ENCODE measurements around the gene ACER2. TPM values are rescaled to one million over a fixed set of nuclear protein-coding genes. Genes with fewer than 3 reads are reported as not detected.

ACER2 gene
- total and polyA plus RNA-seq, 2 of the 8 experiments (the other 6 are each of a cell fraction or from before 2014, with no cell fraction given): 7.4 to 8.8 TPM

DNA sequence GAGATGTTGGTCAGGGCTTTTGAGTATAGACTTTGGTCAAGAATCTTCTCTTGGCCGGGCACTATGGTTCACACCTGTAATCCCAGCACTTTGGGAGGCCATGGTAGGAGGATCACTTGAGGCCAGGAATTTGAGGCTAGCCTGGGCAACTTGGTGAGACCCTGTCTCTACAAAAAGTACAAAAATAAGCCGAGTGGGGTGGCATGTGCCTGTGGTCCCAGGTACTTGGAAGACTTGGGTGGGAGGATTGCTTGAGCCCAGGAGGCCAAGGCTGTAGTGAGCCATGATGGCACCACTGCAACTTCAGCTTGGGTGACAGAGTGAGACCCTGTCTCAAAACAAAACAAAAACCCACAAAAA lies 57.5 kb downstream of the ACER2 start:
- no peak overlapping the region for H2BK15ac ChIP-seq (ENCODE audit: low read length)
- no peak overlapping the region for H2AFZ ChIP-seq (ENCODE audit: low read length)
- POLR2A ChIA-PET (ENCODE audit: partially characterized antibody): interaction anchor here (3.6 kb wide), 1 partner anchor 90 kb away, joined by 28 read pairs; no protein-coding TSS in a partner anchor
- no peaks in the 10 kb centered on the region for H3K79me2 ChIP-seq (ENCODE audit: control insufficient read depth in 1 of 2, insufficient read depth in 2 of 2, low read length in 2 of 2)
- no peaks in the 10 kb centered on the region for H3K23me2 ChIP-seq (ENCODE audit: low read depth, low read length)
- H3K9ac ChIP-seq (replicated peaks in 1 of 4; ENCODE audit: extremely low read depth in 1 of 4, low read depth in 3 of 4, low read length in 3 of 4): no peak overlapping the region
- no peaks in the 10 kb centered on the region for H3K36me3 ChIP-seq (ENCODE audit: control insufficient read depth in 2 of 4, insufficient read depth in 4 of 4, low read length in 3 of 4)
- no peak overlapping the region for H4K8ac ChIP-seq (ENCODE audit: extremely low read depth, insufficient read depth, low read length)
- H3K14ac ChIP-seq (ENCODE audit: insufficient read length): no peak overlapping the region
- H3K23ac ChIP-seq (ENCODE audit: insufficient read length): no peak overlapping the region
- H3K4me2 ChIP-seq (ENCODE audit: insufficient read depth in 1 of 2, low read depth in 2 of 2, low read length in 2 of 2): no peak overlapping the region
- H4K91ac ChIP-seq (replicated peaks; ENCODE audit: insufficient read length, low read length): no peak overlapping the region
- H2BK12ac ChIP-seq (ENCODE audit: low read depth, low read length): no peak overlapping the region
- H3K27ac ChIP-seq (ENCODE audit: low read depth, low read length): no peak overlapping the region
- H3K79me1 ChIP-seq (ENCODE audit: low read depth, low read length): no peaks in the 10 kb centered on the region
- no peaks in the 10 kb centered on the region for H3K4me1 ChIP-seq (replicated peaks in 1 of 4; ENCODE audit: control insufficient read depth in 3 of 4, insufficient read depth in 4 of 4, low read length in 3 of 4)
- no peak for FAIRE-seq
- no peak overlapping the region for H2BK120ac ChIP-seq (replicated peaks; ENCODE audit: low read depth, low read length)
- WGBS, 2 experiments (ENCODE audit: extremely low coverage in 1 of 2, insufficient coverage in 1 of 2, insufficient read length in 1 of 2, insufficient replicate concordance in 2 of 2, low coverage in 1 of 2, low lambda C conversion rate in 2 of 2, missing lambda C conversion rate in 1 of 2): 90% methylated on average over 2 of the region's 2 CpGs; no CpG with 5 or more reads in 1 of the 2 experiments
- no peak overlapping the region for H3K18ac ChIP-seq (ENCODE audit: extremely low read depth, low read length)
- H4K20me1 ChIP-seq (replicated peaks in 1 of 2; ENCODE audit: control insufficient read depth in 1 of 2, insufficient read depth in 2 of 2, low read length in 2 of 2): no peaks in the 10 kb centered on the region
- peaks cover 0 to 5% of the 10 kb centered on the region in 2 experiments; a peak in 1 of 4 replicates for H3K9me3 ChIP-seq (ENCODE audit: insufficient read depth in 2 of 2, low read depth in 1 of 2, low read length in 1 of 2)
- no peak overlapping the region for H3K56ac ChIP-seq (replicated peaks; ENCODE audit: insufficient read length, low read depth, low read length)
- H3K27me3 ChIP-seq (replicated peaks in 1 of 4; ENCODE audit: control insufficient read depth in 3 of 4, extremely low read depth in 1 of 4, insufficient read depth in 3 of 4, low read length in 3 of 4): peaks cover 0 to 2% (median 0%) of the 10 kb centered on the region in 4 experiments; a peak in 2 of 7 replicates
- no peak overlapping the region for H2BK5ac ChIP-seq (ENCODE audit: low read depth, low read length)
- no peak overlapping the region for H2AK5ac ChIP-seq (ENCODE audit: low read depth, low read length)
- no peak for TF ChIP-seq TEAD4 (IDR thresholded peaks at IDR 0.05; ENCODE audit: low read depth, low read length)
- no peak for TF ChIP-seq GABPA (IDR thresholded peaks at IDR 0.05; ENCODE audit: borderline replicate concordance, insufficient read depth, low read length)
- no peak for TF ChIP-seq YY1 (IDR thresholded peaks at IDR 0.05; ENCODE audit: low read depth, low read length)
- no peak for TF ChIP-seq RFX5 (IDR thresholded peaks at IDR 0.05; ENCODE audit: borderline replicate concordance, low read depth, low read length)
- no peak for TF ChIP-seq SIRT6 (IDR thresholded peaks at IDR 0.05; ENCODE audit: low read length)
- TF ChIP-seq FOSL1 (IDR thresholded peaks at IDR 0.05; ENCODE audit: insufficient read depth, low read depth, low read length): no peak
- no peak for TF ChIP-seq ASH2L (IDR thresholded peaks at IDR 0.05; ENCODE audit: low read length)
- no peak for TF ChIP-seq CEBPB (IDR thresholded peaks at IDR 0.05; ENCODE audit: low read depth, low read length)
- no peak for TF ChIP-seq JUND (IDR thresholded peaks at IDR 0.05; ENCODE audit: low read length)
- no peak for TF ChIP-seq CHD2 (IDR thresholded peaks at IDR 0.05; ENCODE audit: low read length)
- TF ChIP-seq NRF1 (IDR thresholded peaks at IDR 0.05; ENCODE audit: low read depth, low read length): no peak
- TF ChIP-seq BACH1 (IDR thresholded peaks at IDR 0.05; ENCODE audit: low read length): no peak
- TF ChIP-seq POLR2A (IDR thresholded peaks at IDR 0.05; ENCODE audit: control extremely low read depth in 1 of 2, low read depth in 2 of 2, low read length in 2 of 2): no peak
- no peak for TF ChIP-seq SRF (IDR thresholded peaks at IDR 0.05; ENCODE audit: low read depth, low read length)
- no peak for TF ChIP-seq EZH2 (IDR thresholded peaks at IDR 0.05; ENCODE audit: low read depth, low read length, severe bottlenecking)
- no peak for DNase-seq (ENCODE audit: low read depth in 1 of 2, low spot score in 2 of 2)
- no peak overlapping the region for H2BK20ac ChIP-seq (ENCODE audit: low read length)
- H4K5ac ChIP-seq (ENCODE audit: insufficient read length, low read depth, low read length): no peak overlapping the region
- CTCF ChIA-PET (ENCODE audit: partially characterized antibody): interaction anchor here (1.1 to 7.3 kb wide), 11 partner anchors 9 to 455 kb away, joined by 3 to 72 read pairs (median 10); partner anchors contain the start of gene RRAGA
- no peak overlapping the region for H3K4ac ChIP-seq (replicated peaks; ENCODE audit: insufficient read length, low read depth, low read length)
- no peak overlapping the region for H3K4me3 ChIP-seq (ENCODE audit: extremely low read depth in 1 of 4, insufficient read depth in 2 of 4, low read depth in 3 of 4, low read length in 4 of 4)

All from H1 (cell line).